GM12872 (cell line): ENCODE results near the gene CHST8.

Source experiments
- TF ChIP-seq, protein P1 (sequence below): IDR thresholded peaks from 3 replicates; pipeline ENCODE4 v1.5.1; 2011; ENCODE audit warnings: low read depth, mild to moderate bottlenecking, low read length, moderate library complexity; ENCODE audit not compliant: insufficient read depth

The CHST8 gene

GRCh38 chr19:33811246-33811645 lies 189.5 kb downstream of the CHST8 start:
- TF ChIP-seq, protein P1, sequence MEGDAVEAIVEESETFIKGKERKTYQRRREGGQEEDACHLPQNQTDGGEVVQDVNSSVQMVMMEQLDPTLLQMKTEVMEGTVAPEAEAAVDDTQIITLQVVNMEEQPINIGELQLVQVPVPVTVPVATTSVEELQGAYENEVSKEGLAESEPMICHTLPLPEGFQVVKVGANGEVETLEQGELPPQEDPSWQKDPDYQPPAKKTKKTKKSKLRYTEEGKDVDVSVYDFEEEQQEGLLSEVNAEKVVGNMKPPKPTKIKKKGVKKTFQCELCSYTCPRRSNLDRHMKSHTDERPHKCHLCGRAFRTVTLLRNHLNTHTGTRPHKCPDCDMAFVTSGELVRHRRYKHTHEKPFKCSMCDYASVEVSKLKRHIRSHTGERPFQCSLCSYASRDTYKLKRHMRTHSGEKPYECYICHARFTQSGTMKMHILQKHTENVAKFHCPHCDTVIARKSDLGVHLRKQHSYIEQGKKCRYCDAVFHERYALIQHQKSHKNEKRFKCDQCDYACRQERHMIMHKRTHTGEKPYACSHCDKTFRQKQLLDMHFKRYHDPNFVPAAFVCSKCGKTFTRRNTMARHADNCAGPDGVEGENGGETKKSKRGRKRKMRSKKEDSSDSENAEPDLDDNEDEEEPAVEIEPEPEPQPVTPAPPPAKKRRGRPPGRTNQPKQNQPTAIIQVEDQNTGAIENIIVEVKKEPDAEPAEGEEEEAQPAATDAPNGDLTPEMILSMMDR = no peak

DNA sequence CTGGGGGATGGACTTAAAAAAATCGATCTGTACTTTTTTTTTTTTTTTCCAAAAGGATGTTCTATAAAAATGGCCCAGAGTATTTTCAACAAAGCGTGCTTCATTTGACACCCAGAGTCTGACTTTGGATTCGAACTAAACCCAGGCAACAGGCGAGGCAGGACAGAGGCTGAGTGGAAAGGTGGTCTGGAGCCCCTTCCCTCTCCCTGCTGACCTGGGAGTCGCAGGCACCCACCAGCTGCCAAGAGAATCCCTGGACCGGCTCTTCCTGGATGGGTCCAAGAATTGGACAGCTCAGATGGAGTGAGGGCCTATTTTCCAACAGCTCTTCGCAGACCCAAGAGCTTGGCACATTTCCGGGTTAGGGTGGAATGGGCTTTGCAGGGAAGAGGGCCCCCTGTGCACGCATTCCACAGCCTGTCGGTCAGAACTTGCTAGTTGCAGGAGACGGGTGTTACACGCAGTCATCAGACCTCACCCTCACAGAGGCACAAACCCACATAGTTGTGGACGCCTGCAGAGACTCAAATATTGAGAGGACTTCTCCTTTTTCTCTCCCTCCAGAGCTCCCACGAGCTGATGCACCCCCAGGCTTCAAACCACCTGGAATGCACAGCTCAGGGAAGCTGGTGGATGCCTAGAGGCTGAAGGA lies 190.1 kb downstream of the CHST8 start:
- TF ChIP-seq, protein P1 = no peak

DNA sequence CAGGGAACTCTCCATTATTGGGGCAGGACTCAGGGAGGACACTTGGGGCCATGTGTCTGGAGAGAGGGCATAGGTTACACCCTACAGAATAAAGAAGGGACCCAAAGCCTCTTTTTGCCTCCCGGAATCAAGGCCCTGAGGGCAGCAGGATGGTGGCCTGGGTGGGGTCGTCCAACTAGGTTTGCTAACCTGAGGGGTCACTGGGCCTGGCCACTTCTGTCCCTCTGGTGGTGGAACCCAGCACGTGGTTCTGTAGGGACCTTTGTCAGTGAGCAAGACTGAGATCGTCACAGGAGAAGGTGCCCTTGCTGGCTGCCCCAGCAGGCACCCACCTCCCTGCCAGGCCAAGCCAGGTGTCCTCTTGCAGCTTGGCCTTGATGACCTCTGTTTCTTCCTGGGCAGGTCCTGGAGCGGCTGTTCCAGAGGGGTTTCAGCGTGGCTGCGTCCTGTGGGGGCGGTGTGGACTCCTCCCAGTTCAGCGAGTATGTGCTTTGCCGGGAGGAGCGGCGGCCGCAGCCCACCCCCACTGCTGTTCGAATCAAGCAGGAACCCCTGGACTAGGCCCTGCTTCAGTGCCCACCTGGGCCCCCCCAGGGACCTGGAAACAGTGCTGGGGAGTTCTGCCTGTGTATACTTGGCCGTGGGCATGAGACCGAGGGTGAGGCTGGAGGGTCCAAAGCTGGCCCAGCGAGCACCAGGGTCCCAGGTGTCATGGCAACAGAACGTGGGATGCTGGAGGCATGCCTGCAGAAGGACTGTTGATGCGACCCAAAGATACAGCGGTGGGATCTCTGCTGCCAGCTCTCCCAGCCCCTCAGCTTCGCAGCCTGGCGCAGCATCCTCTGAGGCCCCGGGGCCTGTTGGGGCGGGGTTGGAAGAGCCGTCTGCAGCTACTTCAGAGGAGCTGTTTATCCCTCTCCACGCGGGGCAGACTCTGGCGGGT lies 190.9 kb downstream of the CHST8 start:
- TF ChIP-seq, protein P1 = no peak

DNA sequence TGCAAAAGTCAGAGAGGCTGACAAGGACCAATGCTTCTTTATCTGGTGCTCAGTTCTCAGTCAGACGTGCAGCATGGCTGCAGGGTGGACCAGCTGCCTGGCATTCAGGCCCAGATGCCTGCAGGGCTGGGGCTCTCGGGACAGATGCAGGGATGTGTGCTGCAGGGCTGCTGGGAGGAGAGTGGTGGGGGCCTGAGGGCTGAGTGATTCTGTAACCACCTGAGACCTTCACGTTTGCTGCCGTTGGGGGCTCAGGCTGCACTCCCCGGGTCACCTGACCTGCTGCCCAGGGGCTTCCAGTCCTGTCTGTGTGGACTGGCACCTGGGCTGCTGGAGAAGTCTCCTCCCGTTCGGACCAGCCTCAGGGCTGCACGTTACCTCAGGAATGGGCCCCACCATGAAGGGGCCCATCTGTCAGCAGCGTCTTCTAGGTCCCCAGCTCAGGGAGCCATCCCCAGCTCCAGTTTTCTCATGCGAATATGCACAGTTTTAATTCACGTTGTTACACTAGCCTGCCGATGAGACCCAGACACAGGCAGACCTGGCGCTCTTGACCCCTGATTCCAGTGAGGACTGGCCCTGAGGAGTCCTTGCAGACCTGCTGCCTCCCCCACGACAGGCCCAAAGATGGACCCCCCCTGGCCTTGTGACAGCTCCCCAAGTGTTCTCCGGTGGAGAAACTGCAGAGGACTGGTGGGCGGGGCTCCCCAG lies 191.8 kb downstream of the CHST8 start:
- TF ChIP-seq, protein P1 = no peak

DNA sequence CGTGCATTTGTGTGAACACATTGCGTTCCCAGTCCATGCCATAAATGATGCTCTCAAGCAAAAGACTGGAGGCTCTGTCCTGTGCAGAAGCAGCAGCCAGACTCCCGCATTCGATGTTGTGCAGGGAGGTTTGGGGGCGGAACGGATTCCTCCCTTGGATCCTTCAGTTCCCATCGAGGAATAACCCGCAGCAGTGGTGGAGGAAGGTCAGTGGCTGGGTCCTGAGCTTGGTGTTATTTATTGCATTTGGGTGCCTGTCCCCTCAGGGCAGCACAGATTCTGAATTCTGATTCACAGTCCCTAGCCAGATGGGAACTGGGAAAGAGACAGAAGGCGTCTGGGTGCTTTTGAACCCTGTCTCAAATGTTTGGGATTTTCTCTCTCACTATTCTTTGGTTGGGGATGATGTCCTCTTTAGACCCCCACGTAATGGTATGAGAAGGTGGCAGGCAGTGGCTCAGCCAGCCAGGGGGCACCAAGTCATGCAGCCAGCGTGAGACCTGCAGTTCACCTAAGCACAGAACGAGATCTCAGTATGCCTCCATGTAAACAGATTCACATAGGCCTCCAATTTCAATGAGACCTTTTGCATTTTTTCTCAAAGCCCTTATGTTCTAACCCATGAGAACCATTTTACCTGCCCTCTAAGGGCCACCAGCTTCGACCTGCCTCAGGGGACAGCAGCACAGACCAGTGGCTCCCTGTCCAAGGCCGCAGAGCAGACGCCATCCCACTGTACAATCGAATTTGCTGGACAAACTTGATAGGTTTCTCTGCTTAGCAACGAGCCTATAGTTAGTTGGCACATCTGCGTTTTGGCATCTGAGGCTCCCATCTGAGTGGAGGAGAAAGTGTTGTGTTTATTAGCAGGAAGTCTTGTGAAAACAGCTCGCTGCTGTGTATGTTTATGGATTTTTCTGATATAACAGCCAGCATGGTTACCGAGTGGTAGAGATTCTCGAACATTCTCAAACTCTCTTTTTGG lies 192.7 kb downstream of the CHST8 start:
- TF ChIP-seq, protein P1 = no peak

- TF ChIP-seq, protein P1 = no peak
Observed at GRCh38 chr19:33815380-33816340, 193.9 kb downstream of the CHST8 start.
